HepG2 (cell line): ENCODE measurements around the gene STK40.

Experiments used
- FOXK2 ChIP-seq: fragments of 450-650 bp; IDR thresholded peaks from 2 replicates; pipeline ENCODE4 v1.6.1; 2016
- FOXP1 ChIP-seq, 2 experiments: fragments of 450-650 bp in 1 of 2; IDR thresholded peaks; 2 replicates each; pipeline ENCODE4 v1.6.1; 2017 to 2018; ENCODE audit warnings: antibody characterized with exemption in 1 of 2
- GABPA ChIP-seq, 2 experiments: IDR thresholded peaks; 2 replicates each; pipeline ENCODE4 v1.6.1; 2011 to 2016; ENCODE audit warnings: low read depth in 2 of 2, low read length in 1 of 2, missing biosample characterization in 1 of 2, missing genetic modification characterization in 1 of 2
- KAT7 ChIP-seq: IDR thresholded peaks from 2 replicates; pipeline ENCODE4 v1.6.1; 2018; ENCODE audit warnings: borderline replicate concordance, missing compliant biosample characterization
- POLR2A ChIP-seq, 2 experiments: IDR thresholded peaks; 2 replicates each; pipeline ENCODE4 v1.6.1; 2011; ENCODE audit warnings: low read depth in 2 of 2, low read length in 2 of 2, mild to moderate bottlenecking in 1 of 2, moderate library complexity in 1 of 2; ENCODE audit not compliant: insufficient read depth in 1 of 2
- RNF2 ChIP-seq: fragments of 450-650 bp; conservative IDR thresholded peaks from 2 replicates; pipeline ENCODE4 v1.6.1; 2016; ENCODE audit warnings: low read depth
- ZNF510 ChIP-seq: sonication (generic); formaldehyde crosslinking; IDR thresholded peaks from 2 replicates; pipeline ENCODE4 v1.4.0; 2020; ENCODE audit warnings: low read depth, mild to moderate bottlenecking, missing genetic modification reagents
- TF ChIP-seq, protein P1 (sequence below), 2 experiments: IDR thresholded peaks; 2 replicates each; pipeline ENCODE4 v1.6.1; 2011 to 2012; ENCODE audit warnings: low read length in 2 of 2, borderline replicate concordance in 1 of 2, low read depth in 1 of 2, mild to moderate bottlenecking in 1 of 2, moderate library complexity in 1 of 2
- TF ChIP-seq, protein P2 (sequence below): sonication (generic); formaldehyde crosslinking; IDR thresholded peaks from 2 replicates; pipeline ENCODE4 v1.8.1; 2023; ENCODE audit warnings: missing genetic modification reagents, inconsistent platforms, borderline replicate concordance

DNA sequence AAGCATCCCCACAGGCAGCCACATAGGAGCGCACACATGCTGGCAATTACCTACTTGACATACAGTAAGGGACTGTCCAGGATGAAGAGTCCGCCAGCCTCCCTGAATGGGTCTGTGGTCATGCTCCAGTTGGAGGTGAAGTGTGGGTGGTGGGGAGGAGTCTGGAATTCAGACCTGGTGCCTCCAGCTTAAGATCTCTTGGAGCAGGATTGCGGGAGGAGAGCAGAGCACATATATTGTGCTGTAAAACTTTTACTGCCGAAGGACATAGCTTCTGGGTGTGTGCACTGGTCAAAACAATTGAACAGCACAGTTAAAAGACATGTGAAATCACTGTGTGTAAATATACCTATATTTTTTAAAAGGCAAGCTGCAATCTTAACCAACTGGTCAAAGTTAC, 17.9 kb downstream of the STK40 start:
- no peak for TF ChIP-seq GABPA (IDR thresholded peaks at IDR 0.05; ENCODE audit: low read depth, low read length)
- TF ChIP-seq GABPA (CRISPR knock-in tag; IDR thresholded peaks at IDR 0.05; ENCODE audit: low read depth): no peak
- no peak for TF ChIP-seq ZNF510 (CRISPR knock-in tag)
- TF ChIP-seq, protein P1, sequence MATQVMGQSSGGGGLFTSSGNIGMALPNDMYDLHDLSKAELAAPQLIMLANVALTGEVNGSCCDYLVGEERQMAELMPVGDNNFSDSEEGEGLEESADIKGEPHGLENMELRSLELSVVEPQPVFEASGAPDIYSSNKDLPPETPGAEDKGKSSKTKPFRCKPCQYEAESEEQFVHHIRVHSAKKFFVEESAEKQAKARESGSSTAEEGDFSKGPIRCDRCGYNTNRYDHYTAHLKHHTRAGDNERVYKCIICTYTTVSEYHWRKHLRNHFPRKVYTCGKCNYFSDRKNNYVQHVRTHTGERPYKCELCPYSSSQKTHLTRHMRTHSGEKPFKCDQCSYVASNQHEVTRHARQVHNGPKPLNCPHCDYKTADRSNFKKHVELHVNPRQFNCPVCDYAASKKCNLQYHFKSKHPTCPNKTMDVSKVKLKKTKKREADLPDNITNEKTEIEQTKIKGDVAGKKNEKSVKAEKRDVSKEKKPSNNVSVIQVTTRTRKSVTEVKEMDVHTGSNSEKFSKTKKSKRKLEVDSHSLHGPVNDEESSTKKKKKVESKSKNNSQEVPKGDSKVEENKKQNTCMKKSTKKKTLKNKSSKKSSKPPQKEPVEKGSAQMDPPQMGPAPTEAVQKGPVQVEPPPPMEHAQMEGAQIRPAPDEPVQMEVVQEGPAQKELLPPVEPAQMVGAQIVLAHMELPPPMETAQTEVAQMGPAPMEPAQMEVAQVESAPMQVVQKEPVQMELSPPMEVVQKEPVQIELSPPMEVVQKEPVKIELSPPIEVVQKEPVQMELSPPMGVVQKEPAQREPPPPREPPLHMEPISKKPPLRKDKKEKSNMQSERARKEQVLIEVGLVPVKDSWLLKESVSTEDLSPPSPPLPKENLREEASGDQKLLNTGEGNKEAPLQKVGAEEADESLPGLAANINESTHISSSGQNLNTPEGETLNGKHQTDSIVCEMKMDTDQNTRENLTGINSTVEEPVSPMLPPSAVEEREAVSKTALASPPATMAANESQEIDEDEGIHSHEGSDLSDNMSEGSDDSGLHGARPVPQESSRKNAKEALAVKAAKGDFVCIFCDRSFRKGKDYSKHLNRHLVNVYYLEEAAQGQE (IDR thresholded peaks at IDR 0.05; ENCODE audit: borderline replicate concordance in 1 of 2, low read depth in 1 of 2, low read length in 2 of 2): no peak
- TF ChIP-seq, protein P2, sequence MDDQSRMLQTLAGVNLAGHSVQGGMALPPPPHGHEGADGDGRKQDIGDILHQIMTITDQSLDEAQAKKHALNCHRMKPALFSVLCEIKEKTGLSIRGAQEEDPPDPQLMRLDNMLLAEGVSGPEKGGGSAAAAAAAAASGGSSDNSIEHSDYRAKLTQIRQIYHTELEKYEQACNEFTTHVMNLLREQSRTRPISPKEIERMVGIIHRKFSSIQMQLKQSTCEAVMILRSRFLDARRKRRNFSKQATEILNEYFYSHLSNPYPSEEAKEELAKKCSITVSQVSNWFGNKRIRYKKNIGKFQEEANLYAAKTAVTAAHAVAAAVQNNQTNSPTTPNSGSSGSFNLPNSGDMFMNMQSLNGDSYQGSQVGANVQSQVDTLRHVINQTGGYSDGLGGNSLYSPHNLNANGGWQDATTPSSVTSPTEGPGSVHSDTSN (CRISPR knock-in tag): no peak
- TF ChIP-seq FOXK2: no peak
- TF ChIP-seq POLR2A (IDR thresholded peaks at IDR 0.05; ENCODE audit: insufficient read depth in 1 of 2, low read depth in 2 of 2, low read length in 2 of 2): no peak
- TF ChIP-seq RNF2: no peak
- TF ChIP-seq FOXP1 (IDR thresholded peaks at IDR 0.05): no peak
- TF ChIP-seq FOXP1 (CRISPR knock-in tag; IDR thresholded peaks at IDR 0.05): no peak
- TF ChIP-seq KAT7: no peak
